GM18867 (cell line): ENCODE data around the gene B4GALNT2.
"Not testable (repeated sequence)": the region's sequence is repeated elsewhere in the genome, so short reads cannot be mapped to it uniquely, and the experiment has no call there.

Experiments used
- ATAC-seq: cut with Tn5 transposase; IDR thresholded peaks from one replicate; pipeline ENCODE4 v1.9.1; 2021; ENCODE audit warnings: mild to moderate bottlenecking, moderate library complexity; ENCODE audit not compliant: unreplicated experiment

The B4GALNT2 gene

DNA sequence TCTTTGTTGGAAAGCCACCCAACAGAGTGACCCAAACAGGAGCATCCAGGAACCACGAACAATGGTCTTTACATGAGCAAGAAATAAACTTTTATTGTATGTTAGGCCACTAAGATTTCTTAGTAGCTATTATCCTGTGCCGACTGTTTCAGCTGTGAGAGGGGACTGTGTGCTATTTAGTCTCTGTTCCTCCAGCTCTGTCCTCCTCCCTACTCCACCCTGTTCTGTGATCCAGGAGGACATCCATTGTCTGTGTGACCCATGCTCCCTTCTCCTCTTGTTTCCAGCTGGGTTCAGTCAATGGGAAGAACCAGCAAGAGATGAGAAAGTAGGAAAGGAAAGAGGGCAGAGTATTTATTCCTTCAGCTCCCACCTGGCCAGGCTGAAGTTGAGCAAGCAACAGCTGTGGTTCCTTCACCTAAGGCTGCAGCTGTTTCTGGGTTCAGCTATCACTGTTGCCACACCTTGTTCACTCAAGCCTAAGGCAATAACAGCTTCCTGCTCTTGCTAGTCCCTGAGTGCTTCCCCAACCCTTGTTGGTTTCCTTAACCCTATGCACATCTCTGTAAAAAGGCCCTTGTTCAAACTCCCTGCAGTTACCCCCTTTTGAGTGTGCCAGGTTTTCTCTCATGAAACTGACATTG is 14.9 kb upstream of the B4GALNT2 start:
- ATAC-seq = no peak

DNA sequence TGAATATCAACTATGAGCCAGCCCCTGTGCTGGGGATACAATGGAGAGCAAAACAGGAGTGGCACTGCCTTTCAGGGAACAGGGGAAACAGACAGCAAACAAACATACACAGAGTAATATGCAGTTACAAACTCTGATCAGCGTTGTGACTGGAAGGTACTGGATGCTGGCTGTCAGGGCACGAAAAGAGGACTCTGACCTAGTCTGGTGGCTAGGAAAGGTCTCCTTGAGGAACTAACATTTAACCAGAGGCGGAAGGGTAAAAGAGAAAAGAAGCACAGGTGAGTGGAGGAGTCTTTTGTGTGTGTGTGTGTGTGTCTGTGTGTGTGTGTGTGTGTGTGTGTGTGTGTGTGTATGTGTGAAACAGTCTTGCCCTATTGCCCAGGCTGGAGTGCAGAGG is 12.4 kb upstream of the B4GALNT2 start:
- no peak for ATAC-seq

DNA sequence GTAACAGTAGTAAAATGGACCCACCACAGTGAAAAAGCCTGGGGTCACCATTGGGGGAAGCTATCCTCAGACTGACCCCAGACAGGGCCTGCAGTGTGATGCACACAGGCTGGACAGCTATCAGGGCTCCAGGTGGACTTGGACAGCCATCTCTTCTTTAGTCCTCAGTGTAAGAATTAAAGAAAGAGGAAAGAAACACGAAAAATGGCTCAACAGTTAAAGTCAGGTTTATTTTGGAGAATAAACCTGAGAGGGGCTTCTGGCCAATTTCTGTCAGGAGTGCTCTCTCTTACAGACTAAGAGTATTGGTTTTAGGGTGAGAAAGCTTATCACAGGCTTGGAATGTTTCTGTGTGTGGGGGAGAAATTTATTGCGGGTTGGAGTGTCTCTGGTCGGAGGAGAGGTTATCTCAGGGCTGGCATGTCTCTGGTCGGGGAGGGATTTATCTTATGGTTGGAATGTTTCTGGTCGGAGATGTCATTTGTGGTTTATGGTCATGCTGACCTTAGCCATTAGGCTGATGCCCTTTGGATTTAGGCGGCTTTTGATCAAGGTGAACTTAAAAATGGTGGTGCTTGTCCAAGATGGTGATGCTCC is 10.8 kb upstream of the B4GALNT2 start:
- ATAC-seq = no peak

GRCh38 chr17:49122566-49122965 is 10.0 kb upstream of the B4GALNT2 start:
- ATAC-seq = no peak

- no peak for ATAC-seq
Observed at GRCh38 chr17:49123061-49123460, 9.5 kb upstream of the B4GALNT2 start.

- ATAC-seq = no peak
Observed at GRCh38 chr17:49125449-49125848, 7.1 kb upstream of the B4GALNT2 start.

DNA sequence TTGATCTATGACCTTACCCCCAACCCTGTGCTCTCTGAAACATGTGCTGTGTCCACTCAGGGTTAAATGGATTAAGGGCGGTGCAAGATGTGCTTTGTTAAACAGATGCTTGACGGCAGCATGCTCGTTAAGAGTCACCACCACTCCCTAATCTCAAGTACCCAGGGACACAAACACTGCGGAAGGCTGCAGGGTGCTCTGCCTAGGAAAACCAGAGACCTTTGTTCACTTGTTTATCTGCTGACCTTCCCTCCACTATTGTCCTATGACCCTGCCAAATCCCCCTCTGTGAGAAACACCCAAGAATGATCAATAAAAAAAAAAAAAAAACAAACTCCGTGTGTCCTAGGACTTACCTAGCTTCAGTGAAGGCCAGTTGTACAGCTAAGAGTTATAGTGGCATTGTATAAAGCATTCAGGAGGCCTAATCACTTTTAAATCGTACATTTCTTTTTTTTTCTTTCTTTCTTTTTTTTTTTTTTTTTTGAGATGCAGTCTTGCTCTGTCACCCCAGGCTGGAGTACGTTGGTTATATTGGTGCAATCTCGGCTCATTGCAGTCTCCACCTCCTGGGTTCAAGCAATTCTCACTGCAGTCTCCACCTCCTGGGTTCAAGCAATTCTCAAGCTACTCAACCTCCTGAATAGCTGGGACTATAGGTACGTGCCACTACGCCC is 6.2 kb upstream of the B4GALNT2 start:
- ATAC-seq = not testable (repeated sequence)

DNA sequence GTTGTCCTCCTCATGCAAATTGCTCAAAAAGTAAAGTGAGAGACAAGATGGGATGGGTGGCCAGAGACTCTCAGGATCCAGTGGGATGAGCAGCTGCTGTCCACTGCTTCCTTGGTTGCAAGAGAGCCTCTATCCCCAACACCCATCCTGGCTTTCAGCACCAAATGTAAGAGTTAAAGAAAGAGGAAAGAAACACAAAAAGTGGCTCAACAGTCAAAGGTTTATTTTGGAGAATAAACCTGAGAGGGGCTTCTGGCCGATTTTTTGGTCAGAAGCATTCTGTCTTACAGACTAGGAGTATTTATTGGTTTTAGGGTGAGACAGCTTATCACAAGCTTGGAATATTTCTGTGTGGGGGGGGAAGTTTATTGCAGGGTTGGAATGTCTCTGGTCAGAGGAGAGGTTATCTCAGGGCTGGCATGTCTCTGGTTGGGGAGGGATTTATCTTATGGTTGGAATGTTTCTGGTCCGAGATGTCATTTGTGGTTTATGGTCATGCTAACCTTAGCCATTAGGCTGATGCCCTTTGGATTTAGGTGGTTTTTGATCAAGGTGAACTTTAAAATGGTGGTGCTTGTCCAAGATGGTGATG is 3.1 kb upstream of the B4GALNT2 start:
- ATAC-seq = not testable (repeated sequence)

DNA sequence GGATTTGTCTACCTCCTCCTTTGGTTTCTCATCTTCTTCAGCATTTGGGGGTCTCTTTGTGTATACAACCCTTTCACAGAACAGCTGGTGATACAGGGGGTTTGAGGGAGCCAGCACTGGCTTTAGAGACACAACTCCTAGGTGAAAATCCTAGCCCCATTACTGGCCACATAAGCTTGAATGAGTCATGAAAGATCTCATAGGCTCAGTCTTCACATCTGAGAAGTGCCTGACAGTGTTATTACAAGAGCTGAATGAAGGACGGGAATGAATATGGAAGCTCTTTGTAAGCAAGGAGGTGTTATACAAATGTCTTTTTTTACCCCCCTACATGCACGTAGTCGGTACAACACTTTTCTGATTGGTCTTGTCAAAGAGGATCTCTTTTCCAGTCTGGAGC is 1.7 kb upstream of the B4GALNT2 start:
- no peak for ATAC-seq

DNA sequence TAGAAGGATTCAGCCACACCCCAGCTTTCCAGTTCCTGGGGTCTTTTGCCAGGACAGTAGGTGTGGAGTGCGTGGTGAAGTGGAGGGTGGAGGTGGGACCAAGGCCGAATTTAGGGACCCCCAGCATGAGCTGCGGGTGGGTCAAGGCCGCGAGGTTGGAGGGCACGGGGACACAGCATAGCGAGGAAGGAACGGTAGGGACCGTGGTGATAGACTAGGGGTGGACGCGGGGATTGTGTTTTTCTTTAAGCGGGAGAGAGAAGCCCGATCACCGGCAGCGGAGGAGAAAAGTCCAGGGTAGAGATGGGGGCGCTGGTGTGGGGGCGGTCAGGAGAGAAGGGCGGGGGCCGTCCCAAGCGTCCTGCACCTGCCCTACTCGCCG is 261 bp upstream of the B4GALNT2 start:
- ATAC-seq = no peak

DNA sequence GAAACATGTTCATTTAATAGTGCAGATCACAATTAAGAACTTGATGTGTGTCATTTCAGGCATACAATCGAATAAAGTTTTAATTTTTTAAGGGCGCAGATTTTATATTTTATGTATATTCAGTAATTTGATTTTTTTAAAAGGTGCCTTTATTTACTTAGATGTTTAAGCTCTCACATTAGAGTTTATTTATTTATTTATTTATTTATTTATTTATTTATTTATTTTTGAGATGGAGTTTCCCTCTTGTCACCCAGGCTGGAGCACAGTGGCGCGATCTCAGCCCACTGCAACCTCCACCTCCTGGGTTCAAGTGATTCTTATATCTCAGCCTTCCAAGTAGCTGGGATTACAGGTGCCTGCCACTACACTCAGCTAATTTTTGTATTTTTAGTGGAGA is 3.8 kb downstream of the B4GALNT2 start:
- ATAC-seq = no peak

- ATAC-seq = not testable (repeated sequence)
Observed at GRCh38 chr17:49145654-49146053, 13.1 kb downstream of the B4GALNT2 start.

DNA sequence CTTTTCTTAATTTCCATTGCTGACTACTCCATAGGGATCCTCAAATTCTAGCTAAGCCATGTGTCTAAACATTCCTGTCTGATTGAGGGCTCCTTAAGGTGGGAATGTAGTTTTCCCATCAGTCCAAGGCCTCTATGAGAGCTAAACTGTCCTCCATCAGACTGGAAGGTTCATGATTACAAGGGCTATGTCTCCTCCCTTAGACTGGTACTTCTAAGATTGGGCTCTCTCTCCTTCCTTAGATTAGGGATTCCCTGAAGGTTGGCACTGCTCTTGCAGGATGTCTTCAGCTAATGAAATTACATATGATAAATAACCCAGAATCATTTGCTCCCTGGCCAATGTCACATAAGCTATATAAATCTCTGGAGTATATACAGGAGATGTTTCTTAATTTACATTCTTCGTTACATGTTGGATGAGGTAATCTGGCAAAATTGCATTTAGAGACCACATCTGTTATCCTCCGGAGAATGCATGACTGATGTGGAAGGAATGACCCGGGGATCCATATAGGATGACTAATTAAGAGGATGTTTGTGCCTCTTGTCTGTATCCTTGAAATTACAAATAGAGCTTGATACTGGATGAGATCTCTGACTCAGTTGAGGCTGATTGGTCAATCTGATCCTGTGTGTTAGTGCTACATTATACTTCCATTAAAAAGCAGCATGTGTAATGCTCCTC is 14.2 kb downstream of the B4GALNT2 start:
- no peak for ATAC-seq

GRCh38 chr17:49148171-49148570 is 15.6 kb downstream of the B4GALNT2 start:
- ATAC-seq = no peak

- ATAC-seq = no peak
Observed at GRCh38 chr17:49151996-49152395, 19.4 kb downstream of the B4GALNT2 start.

- no peak for ATAC-seq
Observed at GRCh38 chr17:49156256-49156655, 23.7 kb downstream of the B4GALNT2 start.

- no peak for ATAC-seq
Observed at GRCh38 chr17:49157784-49158183, 25.2 kb downstream of the B4GALNT2 start.

- ATAC-seq = no peak
Observed at GRCh38 chr17:49162866-49163265, 30.3 kb downstream of the B4GALNT2 start.

- no peak for ATAC-seq
Observed at GRCh38 chr17:49165143-49165542, 32.6 kb downstream of the B4GALNT2 start.

- no peak for ATAC-seq
Observed at GRCh38 chr17:49168706-49169105, 36.1 kb downstream of the B4GALNT2 start.

DNA sequence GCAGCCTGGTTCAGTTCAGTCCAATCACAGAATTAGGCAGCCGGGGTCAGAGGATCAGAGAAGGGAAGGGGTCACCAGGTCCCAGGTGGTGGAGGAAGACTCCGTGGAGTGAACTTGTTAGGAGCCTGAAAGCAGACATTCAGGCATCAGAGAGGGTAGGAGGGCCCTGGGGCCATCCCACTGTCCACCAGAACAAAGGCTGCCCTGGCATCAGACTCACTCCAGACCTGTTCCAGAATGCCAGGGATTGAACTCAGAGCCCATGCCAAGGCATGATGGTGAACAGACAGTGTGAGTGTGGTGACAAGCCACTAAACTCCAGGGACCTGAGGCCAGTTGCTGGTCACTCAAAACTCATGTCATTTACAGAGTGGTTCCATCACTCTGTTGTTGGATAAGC is 37.6 kb downstream of the B4GALNT2 start:
- no peak for ATAC-seq
